ENCODE measurements around the gene MYH9.

Gene MYH9

DNA sequence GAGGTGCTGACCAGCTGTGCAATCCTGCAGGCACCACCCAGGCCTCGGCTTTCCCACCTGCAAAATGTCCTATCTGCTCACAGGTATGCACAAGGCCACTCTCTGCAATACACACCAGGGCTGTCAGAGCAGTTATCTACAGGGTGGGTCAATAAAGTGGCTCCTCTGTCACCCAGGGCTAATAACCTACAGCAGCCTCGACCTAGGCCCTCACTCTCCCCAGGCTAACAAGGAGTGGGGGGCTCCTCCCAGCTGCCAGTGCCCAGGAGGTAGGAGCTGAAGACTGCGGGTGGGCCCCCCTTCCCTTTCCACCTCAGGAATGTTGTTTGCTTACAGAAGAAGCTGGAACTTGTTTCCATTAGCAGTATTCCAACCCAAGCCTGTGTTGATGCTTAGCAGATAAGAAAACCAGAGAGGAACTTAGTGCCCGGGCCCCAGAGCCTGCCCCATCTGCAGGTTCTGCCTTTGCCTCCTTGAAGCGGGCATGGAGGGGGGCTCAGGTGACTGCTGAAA is 26.8 kb downstream of the MYH9 start:
- peaks cover 24% of the 10 kb centered on the region for H3K36me3 ChIP-seq (ENCODE audit: insufficient read depth, low read length)
- no peaks in the 10 kb centered on the region for H3K9me3 ChIP-seq (ENCODE audit: low read length)
- peak overlapping the region; percentile 64 for H3K27ac ChIP-seq (ENCODE audit: low read depth, low read length)
- peaks cover 92% of the 10 kb centered on the region for H3K4me1 ChIP-seq (ENCODE audit: insufficient read depth, low read length)
- peak overlapping the region; percentile 9 for H3K9ac ChIP-seq (ENCODE audit: low read length)
- peak overlapping the region in 1 of 2 donors; percentile 35 for H3K4me3 ChIP-seq (ENCODE audit: low read depth in 1 of 2, low read length in 2 of 2)
- no peaks in the 10 kb centered on the region for H3K27me3 ChIP-seq (ENCODE audit: control insufficient read depth in 1 of 2, insufficient read depth in 2 of 2, low read length in 2 of 2)

DNA sequence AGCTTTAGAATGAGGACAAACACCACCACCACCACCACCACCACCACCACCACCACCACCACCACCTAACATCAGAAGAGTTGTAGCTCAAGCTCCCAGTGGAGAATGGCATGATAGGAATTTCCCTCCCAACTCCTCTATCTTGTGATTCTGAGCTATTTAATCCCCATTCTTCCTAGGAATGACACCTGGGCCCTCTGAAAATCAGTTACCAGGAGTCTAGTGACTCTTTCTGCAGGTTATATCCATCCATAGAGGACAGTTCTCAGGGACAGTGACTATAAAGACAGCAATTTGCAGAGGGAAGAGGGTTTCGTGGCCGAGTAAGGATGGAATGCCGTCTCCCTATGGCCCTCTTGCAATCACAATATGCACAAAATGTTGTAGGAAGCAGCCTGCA is 27.8 kb downstream of the MYH9 start:
- Histone ChIP-seq H3K36me3 (ENCODE audit: insufficient read depth, low read length) (peaks cover 24% of the 10 kb centered on the region), H3K27me3 (ENCODE audit: control insufficient read depth in 1 of 2, insufficient read depth in 2 of 2, low read length in 2 of 2) (no peaks in the 10 kb centered on the region), H3K9ac (ENCODE audit: low read length) (no peak overlapping the region), H3K4me3 (ENCODE audit: low read depth in 1 of 2, low read length in 2 of 2) (no peak overlapping the region), H3K27ac (ENCODE audit: low read depth, low read length) (peak overlapping the region; percentile 35), H3K9me3 (ENCODE audit: low read length) (no peaks in the 10 kb centered on the region), H3K4me1 (ENCODE audit: insufficient read depth, low read length) (peaks cover 91% of the 10 kb centered on the region)

GRCh38 chr22:36359470-36359996 is 28.2 kb downstream of the MYH9 start:
- H3K27ac ChIP-seq (ENCODE audit: low read depth, low read length), result peak overlapping the region; percentile 59
- peaks cover 24% of the 10 kb centered on the region for H3K36me3 ChIP-seq (ENCODE audit: insufficient read depth, low read length)
- H3K9ac ChIP-seq (ENCODE audit: low read length), result peak overlapping the region; percentile 35
- no peaks in the 10 kb centered on the region for H3K9me3 ChIP-seq (ENCODE audit: low read length)
- no peaks in the 10 kb centered on the region for H3K27me3 ChIP-seq (ENCODE audit: control insufficient read depth in 1 of 2, insufficient read depth in 2 of 2, low read length in 2 of 2)
- no peak overlapping the region for H3K4me3 ChIP-seq (ENCODE audit: low read depth in 1 of 2, low read length in 2 of 2)
- H3K4me1 ChIP-seq (ENCODE audit: insufficient read depth, low read length), result peaks cover 90% of the 10 kb centered on the region

- peaks cover 21% of the 10 kb centered on the region for H3K36me3 ChIP-seq (ENCODE audit: insufficient read depth, low read length)
- H3K9me3 ChIP-seq (ENCODE audit: low read length), result no peaks in the 10 kb centered on the region
- peaks cover 90% of the 10 kb centered on the region for H3K4me1 ChIP-seq (ENCODE audit: insufficient read depth, low read length)
- peak overlapping the region; percentile 59 for H3K27ac ChIP-seq (ENCODE audit: low read depth, low read length)
- H3K9ac ChIP-seq (ENCODE audit: low read length), result peak overlapping the region; percentile 35
- no peaks in the 10 kb centered on the region for H3K27me3 ChIP-seq (ENCODE audit: control insufficient read depth in 1 of 2, insufficient read depth in 2 of 2, low read length in 2 of 2)
- H3K4me3 ChIP-seq (ENCODE audit: low read depth in 1 of 2, low read length in 2 of 2), result no peak overlapping the region
Observed at GRCh38 chr22:36358533-36359469, 29.0 kb downstream of the MYH9 start.

GRCh38 chr22:36356708-36357624 is 30.8 kb downstream of the MYH9 start:
- Histone ChIP-seq H3K36me3 (ENCODE audit: insufficient read depth, low read length) (peaks cover 3% of the 10 kb centered on the region), H3K4me1 (ENCODE audit: insufficient read depth, low read length) (peaks cover 90% of the 10 kb centered on the region), H3K27me3 (ENCODE audit: control insufficient read depth in 1 of 2, insufficient read depth in 2 of 2, low read length in 2 of 2) (no peaks in the 10 kb centered on the region), H3K9ac (ENCODE audit: low read length) (peak overlapping the region; percentile 59), H3K27ac (ENCODE audit: low read depth, low read length) (peak overlapping the region; percentile 59), H3K4me3 (ENCODE audit: low read depth in 1 of 2, low read length in 2 of 2) (peak overlapping the region in 1 of 2 donors; percentile 7), H3K9me3 (ENCODE audit: low read length) (no peaks in the 10 kb centered on the region)

GRCh38 chr22:36355894-36356293 is 31.9 kb downstream of the MYH9 start:
- Histone ChIP-seq H3K27me3 (ENCODE audit: control insufficient read depth in 1 of 2, insufficient read depth in 2 of 2, low read length in 2 of 2) (no peaks in the 10 kb centered on the region), H3K4me1 (ENCODE audit: insufficient read depth, low read length) (peaks cover 91% of the 10 kb centered on the region), H3K9ac (ENCODE audit: low read length) (peak overlapping the region; percentile 59), H3K9me3 (ENCODE audit: low read length) (no peaks in the 10 kb centered on the region), H3K27ac (ENCODE audit: low read depth, low read length) (peak overlapping the region; percentile 80), H3K4me3 (ENCODE audit: low read depth in 1 of 2, low read length in 2 of 2) (peak overlapping the region in 1 of 2 donors; percentile 47), H3K36me3 (ENCODE audit: insufficient read depth, low read length) (no peaks in the 10 kb centered on the region)

GRCh38 chr22:36355362-36355761 is 32.4 kb downstream of the MYH9 start:
- peaks cover 91% of the 10 kb centered on the region for H3K4me1 ChIP-seq (ENCODE audit: insufficient read depth, low read length)
- H3K9ac ChIP-seq (ENCODE audit: low read length), result peak overlapping the region; percentile 59
- peak overlapping the region; percentile 80 for H3K27ac ChIP-seq (ENCODE audit: low read depth, low read length)
- peak overlapping the region in 1 of 2 donors; percentile 47 for H3K4me3 ChIP-seq (ENCODE audit: low read depth in 1 of 2, low read length in 2 of 2)
- no peaks in the 10 kb centered on the region for H3K27me3 ChIP-seq (ENCODE audit: control insufficient read depth in 1 of 2, insufficient read depth in 2 of 2, low read length in 2 of 2)
- no peaks in the 10 kb centered on the region for H3K9me3 ChIP-seq (ENCODE audit: low read length)
- no peaks in the 10 kb centered on the region for H3K36me3 ChIP-seq (ENCODE audit: insufficient read depth, low read length)

DNA sequence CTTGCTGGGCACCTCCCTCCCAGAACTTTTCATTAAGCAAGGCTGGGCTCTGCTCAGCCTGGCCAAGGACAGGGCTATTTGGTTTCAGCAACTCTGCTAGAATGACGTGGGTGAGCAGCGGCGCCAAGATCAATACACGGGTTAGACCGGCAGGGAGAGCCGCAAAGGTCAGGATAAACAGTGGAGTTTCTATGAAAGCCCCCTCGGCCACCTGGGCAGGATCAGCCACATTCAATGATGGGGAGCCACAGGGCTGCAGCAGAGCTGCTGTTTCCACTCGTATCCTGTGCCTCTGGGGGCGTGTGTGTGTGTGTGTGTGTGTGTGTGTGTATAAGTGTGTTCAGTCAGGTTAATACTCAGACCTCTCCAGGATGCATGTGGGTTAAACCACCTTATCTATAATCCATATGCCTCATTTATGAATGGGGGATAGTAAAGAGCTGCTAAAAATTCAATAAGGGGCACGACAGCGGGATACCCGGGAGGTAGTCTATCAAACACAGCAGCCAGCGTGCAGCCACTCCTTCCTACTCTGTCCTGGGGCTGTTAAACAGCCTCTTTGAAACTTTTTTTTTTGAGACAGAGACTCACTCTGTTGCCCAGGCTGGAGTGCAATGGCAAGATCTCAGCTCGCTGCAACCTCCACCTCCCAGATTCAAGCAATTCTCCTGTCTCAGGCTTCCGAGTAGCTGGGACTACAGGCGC is 34.8 kb downstream of the MYH9 start:
- Histone ChIP-seq H3K9me3 (ENCODE audit: low read length) (no peaks in the 10 kb centered on the region), H3K36me3 (ENCODE audit: insufficient read depth, low read length) (peaks cover 6% of the 10 kb centered on the region), H3K4me1 (ENCODE audit: insufficient read depth, low read length) (peaks cover 89% of the 10 kb centered on the region), H3K27ac (ENCODE audit: low read depth, low read length) (peak overlapping the region; percentile 96), H3K27me3 (ENCODE audit: control insufficient read depth in 1 of 2, insufficient read depth in 2 of 2, low read length in 2 of 2) (no peaks in the 10 kb centered on the region), H3K9ac (ENCODE audit: low read length) (peak overlapping the region; percentile 58), H3K4me3 (ENCODE audit: low read depth in 1 of 2, low read length in 2 of 2) (peak overlapping the region in 1 of 2 donors; percentile 33)

GRCh38 chr22:36351921-36352802 is 35.6 kb downstream of the MYH9 start:
- Histone ChIP-seq H3K36me3 (ENCODE audit: insufficient read depth, low read length) (peaks cover 12% of the 10 kb centered on the region), H3K4me1 (ENCODE audit: insufficient read depth, low read length) (peaks cover 86% of the 10 kb centered on the region), H3K27ac (ENCODE audit: low read depth, low read length) (peak overlapping the region; percentile 96), H3K9me3 (ENCODE audit: low read length) (no peaks in the 10 kb centered on the region), H3K27me3 (ENCODE audit: control insufficient read depth in 1 of 2, insufficient read depth in 2 of 2, low read length in 2 of 2) (no peaks in the 10 kb centered on the region), H3K4me3 (ENCODE audit: low read depth in 1 of 2, low read length in 2 of 2) (peak overlapping the region in 1 of 2 donors; percentile 33), H3K9ac (ENCODE audit: low read length) (peak overlapping the region; percentile 58)
